NK-92 treated with Interleukin-12 subunit alpha and Interleukin-12 subunit beta, amount 100 ng/mL, for 24 hours (cell line): ENCODE results near the gene P2RX6.

Experiments
- DNase-seq: peaks from one replicate; lab custom pipeline; 2025; lab: John Stamatoyannopoulos, UW

Gene P2RX6

GRCh38 chr22:21012446-21013407 lies 2.2 kb upstream of the P2RX6 start:
- no peak for DNase-seq

DNA sequence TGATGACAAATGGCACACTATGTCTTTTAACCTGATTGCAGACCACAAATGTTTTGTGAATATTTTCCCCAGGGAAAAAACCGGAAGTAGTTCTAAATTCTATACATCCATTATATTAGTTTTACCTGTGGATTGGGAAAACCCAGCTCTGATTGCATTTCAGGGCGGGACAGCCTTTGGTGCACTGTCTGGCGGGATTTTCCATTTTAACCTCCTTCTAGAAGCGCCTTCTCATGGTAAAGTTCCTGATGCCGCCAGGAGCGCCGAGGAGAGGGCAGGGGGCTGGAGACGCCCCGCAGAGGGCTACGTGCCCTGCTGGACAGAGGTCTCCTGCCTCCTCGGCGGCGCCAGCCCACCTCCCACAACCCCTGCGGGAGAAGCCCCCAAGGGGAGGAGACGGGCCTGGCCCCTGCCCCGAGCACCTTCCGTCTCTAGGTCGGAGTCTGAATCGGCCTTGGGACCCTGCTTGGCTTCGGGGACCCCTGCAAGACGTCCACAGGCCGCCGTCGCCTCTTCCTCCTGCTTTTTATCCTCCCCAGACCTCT lies 1.2 kb upstream of the P2RX6 start:
- DNase-seq, result no peak

GRCh38 chr22:21014202-21014725 lies 701 bp upstream of the P2RX6 start:
- no peak for DNase-seq

DNA sequence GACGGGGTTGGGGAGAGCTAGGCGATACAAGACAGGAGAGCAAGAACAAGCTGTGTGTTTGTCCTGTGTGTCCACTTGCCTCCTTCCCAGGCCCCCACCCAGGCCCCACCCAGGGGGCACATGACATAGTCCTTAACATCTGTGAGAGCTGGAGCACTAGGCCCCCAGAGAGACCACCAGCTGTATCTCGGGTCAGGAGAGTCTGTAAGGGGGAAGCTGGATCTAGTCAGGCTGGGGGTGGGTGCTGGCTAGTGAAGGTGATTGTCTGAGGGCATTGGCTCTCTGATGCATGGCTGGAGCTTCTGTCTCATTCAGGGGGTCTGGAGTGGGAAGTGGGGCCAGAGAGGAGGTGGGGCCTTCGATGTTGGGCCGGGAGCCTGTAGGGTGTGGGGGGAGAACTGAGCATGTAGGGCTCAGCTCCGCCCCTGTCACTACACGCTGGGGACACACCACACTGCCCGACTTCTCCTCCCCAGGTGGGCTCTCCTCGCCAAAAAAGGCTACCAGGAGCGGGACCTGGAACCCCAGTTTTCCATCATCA lies 571 bp downstream of the P2RX6 start:
- DNase-seq, result no peak

DNA sequence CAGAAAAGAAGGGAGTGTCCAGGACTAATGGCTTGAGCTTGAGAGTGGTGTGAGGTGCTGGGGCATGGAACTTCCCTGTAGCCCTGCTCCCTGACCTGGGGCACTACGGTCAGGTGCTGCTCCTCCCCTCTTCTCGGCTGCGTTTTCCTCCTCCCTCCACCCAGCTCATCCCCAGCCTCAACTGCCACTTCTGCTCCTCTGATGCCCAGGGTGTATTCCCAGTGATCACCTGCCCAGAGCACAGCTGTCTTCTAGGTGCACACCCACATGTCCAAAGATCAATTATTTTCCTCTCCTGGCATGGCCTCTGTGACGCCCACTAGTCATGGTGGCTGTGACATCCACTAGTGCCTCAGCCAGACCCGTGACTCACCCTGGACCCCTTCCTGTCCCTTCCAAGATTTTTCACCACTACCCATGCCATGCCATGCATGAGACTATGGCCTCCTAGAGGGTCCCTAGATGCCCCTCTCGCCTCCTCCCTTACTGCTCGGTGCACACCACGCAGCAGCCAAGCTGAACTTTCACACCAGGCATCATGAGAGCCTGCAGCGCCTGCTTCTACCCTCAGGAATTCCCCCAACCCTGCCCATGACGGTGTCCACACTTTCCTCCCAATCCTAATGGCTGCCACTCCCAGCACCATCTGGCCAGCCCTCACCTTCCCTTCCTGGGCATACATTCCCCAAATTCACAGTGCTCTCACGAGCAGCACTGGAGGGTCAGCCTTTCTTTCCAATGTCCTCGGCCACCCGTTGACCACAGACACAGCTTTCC lies 1.9 kb downstream of the P2RX6 start:
- no peak for DNase-seq

DNA sequence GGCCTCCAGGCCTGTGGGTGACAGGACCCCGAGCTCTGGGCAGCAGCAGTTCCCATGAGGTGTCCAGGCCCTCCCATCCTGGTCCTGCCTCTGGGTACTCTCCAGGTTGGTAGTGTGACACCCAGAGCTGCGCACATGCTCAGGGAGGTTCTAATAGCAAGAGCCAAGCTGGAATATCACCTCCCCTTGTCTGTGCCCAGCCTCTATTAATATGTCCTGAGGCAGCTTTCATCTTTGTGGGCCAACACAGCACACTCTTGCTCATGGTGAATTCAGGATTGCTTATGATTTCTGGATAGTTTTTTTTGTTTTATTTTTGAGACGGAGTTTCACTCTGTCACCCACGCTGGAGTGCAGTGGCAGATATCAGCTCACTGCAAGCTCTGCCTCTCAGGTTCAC lies 3.3 kb downstream of the P2RX6 start:
- no peak for DNase-seq

DNA sequence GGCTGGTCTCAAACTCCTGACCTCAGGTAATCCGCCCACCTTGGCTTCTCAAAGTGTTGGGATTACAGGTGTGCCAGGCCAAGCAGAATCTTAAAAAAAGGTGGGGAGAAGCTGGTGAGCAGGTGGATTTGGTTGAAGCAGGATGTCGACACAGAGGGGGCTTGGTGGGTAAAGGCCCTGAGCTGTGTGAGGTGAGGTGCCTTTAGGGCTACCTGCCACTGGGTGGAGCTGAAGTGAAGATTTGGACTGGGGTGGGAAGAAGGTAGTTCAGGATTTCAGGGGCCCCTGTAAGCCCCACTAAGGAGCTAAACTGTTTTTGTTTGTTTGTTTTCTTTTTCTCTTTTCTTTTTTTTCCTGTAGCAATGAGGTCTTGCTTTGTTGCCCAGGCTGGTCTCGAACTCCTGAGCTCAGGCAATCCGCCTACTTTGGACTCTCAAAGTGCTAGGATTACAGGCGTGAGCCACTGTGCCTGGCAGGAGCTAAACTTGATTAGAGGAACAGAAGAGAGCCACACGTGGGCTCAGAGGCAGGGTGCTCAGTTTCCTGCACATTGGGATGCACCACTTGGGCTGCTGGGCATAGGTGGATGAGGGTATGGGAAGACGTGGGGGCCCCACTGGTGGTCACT lies 6.0 kb downstream of the P2RX6 start:
- no peak for DNase-seq

DNA sequence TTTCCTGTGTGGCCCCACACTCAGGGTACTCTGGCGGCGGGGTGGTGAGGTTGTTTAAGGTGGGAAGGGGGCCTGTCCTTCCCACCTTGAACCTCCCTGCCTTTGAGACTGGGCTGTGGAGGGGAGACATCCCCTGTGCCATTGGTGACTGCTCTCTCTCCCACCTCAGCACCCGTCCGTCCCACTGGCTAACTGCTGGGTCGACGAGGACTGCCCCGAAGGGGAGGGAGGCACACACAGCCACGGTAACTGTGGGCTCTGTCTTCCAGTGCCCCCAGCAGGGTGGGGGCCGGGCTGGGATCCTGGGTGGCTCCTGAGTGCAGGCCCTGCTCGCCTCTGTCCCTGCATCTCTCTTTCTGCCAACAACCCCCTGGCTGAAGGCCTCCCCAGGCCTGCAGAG lies 7.5 kb downstream of the P2RX6 start:
- no peak for DNase-seq

DNA sequence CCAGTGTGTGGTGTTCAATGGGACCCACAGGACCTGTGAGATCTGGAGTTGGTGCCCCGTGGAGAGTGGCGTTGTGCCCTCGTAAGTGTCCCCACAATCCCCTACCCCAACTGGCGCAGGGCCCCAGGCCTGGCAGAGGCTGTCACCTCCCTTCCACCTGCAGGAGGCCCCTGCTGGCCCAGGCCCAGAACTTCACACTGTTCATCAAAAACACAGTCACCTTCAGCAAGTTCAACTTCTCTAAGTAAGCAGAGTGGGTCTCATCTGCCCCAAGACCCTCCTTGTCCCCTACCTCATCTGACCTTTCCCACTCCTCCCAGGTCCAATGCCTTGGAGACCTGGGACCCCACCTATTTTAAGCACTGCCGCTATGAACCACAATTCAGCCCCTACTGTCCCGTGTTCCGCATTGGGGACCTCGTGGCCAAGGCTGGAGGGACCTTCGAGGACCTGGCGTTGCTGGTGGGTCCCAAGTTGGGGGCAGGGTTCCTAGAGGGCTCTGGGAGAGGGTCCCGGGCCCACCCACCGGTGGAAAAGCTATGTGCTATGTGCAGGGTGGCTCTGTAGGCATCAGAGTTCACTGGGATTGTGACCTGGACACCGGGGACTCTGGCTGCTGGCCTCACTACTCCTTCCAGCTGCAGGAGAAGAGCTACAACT lies 8.1 kb downstream of the P2RX6 start:
- no peak for DNase-seq

DNA sequence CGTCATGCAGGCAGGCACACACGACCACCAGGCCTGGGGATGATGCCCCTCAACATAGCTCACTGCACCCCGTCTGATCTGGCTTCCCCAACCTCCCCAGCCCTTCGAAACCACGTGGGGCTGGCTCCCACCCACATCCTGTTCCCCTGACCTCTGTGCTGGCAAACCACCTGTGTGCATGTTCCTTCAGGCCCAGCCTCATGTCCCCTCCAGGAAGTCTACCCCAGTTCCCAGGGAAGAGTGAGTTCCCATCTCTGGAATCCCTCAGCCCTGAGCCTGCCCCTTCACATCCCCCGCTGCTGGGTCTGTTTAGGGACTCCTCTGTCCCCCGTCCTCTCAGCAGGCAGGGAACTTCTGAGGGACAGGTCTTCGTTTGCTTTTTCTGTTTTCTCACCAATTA lies 10.3 kb downstream of the P2RX6 start:
- DNase-seq, result peak; percentile 21

GRCh38 chr22:21025763-21026755 lies 11.1 kb downstream of the P2RX6 start:
- DNase-seq, result no peak

GRCh38 chr22:21026783-21027692 lies 12.1 kb downstream of the P2RX6 start:
- DNase-seq, result no peak

DNA sequence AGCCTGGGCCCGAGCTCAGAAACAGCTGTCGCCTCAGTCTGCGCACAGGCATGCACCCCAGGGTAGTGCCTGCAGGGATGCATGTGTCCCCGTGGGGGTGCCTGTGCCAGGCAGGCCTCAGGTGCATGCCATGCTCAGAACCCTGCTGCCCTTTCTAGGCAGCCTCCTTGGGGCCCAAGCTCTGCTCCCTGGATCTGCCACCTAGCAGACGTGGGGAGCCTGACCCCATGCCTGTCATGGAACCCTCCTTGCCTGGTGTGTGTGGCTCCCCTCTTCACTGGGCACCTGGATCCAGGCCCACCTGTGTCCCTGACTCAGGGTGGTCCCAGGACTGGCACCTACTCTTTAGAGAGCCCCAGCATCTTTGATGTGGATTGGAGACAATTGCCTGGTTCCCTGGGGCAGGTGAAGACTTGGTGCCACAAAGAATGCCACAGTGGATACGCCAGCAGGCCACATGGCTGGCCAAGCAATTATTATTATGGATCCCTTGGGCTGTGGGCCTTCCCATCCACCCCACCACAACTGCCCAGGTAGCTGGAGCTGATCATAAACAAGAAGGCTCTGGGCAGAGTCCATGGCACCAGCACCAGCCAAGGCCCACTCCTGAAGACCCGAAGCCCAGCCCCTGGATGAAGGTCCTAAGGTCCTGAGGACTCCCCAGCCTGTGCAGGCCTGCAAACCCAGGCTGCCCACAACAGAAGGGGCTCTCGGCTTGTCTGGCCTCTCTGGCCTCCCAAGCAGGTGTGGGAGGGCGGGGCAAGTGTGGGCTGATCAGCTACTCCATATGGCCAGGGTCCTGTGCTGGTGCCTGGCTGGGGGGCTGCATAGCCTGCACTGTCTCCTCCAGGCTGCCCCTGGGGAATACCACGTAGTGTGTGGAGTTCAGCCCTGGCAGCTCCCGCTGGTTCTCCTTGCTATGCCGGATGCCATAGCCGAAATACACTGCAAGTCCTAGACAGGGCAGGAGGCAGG lies 13.6 kb downstream of the P2RX6 start:
- no peak for DNase-seq

GRCh38 chr22:21029486-21030025 lies 14.6 kb downstream of the P2RX6 start:
- DNase-seq, result no peak

DNA sequence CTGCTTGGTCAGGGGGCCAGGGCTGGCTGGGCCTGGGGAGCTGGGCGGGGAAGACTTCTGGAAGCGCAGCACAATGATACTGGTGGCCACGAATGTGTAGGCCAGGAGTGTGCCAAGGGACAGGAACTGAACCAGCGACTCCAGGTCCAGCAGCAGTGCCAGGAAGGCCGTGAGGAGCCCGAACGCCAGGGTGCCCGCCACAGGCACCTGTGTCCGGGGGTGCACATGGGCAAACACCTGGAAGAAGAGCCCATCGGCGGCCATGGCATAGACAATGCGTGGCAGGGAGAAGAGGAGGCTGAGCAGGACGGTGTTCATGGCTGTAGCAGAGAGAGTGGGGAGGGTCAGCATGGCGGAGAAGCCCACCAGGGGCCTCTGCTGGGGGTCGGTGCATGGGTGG lies 15.1 kb downstream of the P2RX6 start:
- no peak for DNase-seq

- DNase-seq, result no peak
These were observed 15.9 kb downstream of the P2RX6 start for GRCh38 chr22:21030621-21031544.
